22Rv1 (cell line): ENCODE results near the gene IQCK.

Source experiments
- H3K27ac ChIP-seq: fragments of 450-650 bp; 2 replicates; pipeline ENCODE4 v1.5.1; 2017
- CTCF ChIP-seq: fragments of 450-650 bp; IDR thresholded peaks from 2 replicates; pipeline ENCODE4 v1.5.1; 2017; ENCODE audit warnings: mild to moderate bottlenecking
- ZFX ChIP-seq: fragments of 450-650 bp; IDR thresholded peaks from 2 replicates; pipeline ENCODE4 v1.6.1; 2017; ENCODE audit warnings: antibody characterized with exemption, borderline replicate concordance

Gene IQCK

DNA sequence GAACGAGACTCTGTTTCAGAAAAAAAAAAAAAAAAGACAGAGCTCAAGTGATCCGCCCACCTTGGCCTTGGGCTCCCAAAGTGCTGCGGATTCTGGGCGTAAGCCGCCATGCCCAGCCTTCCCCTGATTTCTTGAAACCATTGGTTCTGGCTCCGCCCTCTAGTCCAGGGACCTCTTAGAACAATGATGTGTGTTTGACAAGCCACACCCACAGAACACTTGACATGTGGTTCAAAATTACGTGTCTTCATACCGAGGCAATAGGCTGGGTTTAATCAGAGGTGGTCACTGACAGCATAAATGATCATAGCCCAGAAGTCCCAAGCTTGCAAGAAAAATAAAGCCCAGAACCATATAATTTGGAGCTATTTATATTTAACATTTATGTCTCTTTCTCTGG is 23.1 kb upstream of the IQCK start:
- no peak for TF ChIP-seq CTCF
- TF ChIP-seq ZFX: no peak
- no peak overlapping the region for H3K27ac ChIP-seq

DNA sequence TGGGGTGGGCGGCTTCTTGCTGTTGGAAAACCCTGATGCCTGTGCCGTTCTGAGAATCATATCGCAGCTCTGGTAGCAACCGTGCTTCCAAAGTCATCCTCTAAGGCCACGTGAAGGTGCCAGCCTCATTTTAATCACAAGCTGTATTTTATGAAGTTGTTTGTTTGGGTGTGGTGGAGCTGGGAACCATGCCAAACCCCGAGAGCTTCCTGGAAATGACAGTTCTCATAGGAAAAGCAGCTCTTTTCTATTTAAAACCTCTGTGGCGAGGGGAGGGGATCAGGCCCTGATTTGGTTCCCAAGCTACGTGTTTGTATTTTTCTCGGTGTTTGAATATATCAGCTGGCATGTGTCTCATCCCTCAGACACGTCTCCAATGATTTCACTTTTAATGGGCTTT is 21.7 kb upstream of the IQCK start:
- no peak overlapping the region for H3K27ac ChIP-seq
- no peak for TF ChIP-seq ZFX
- no peak for TF ChIP-seq CTCF

- no peak overlapping the region for H3K27ac ChIP-seq
- no peak for TF ChIP-seq ZFX
- TF ChIP-seq CTCF: no peak
Observed at GRCh38 chr16:19696961-19697360, 21.1 kb upstream of the IQCK start.

GRCh38 chr16:19697756-19698318 is 20.2 kb upstream of the IQCK start:
- no peak for TF ChIP-seq CTCF
- no peak for TF ChIP-seq ZFX
- H3K27ac ChIP-seq: no peak overlapping the region

- no peak for TF ChIP-seq CTCF
- TF ChIP-seq ZFX: no peak
- H3K27ac ChIP-seq: no peak overlapping the region
Observed at GRCh38 chr16:19698480-19699465, 19.3 kb upstream of the IQCK start.

GRCh38 chr16:19699472-19699871 is 18.6 kb upstream of the IQCK start:
- no peak overlapping the region for H3K27ac ChIP-seq
- no peak for TF ChIP-seq CTCF
- no peak for TF ChIP-seq ZFX

- no peak overlapping the region for H3K27ac ChIP-seq
Observed at GRCh38 chr16:19700319-19700781, 17.7 kb upstream of the IQCK start.

More at GRCh38 chr16:19700319-19700781, 17.7 kb upstream of the IQCK start:
- no peak for TF ChIP-seq CTCF
- no peak for TF ChIP-seq ZFX
